Activated CD8-positive, alpha-beta memory T cell treated with anti-CD3 and anti-CD28 coated beads for 1 hour (primary cell): ENCODE results near the gene SLC35E1.

Experiments
- DNase-seq, 2 donors: peaks; one replicate each; pipeline ENCODE4 v3.0.0-alpha.2; 2020; ENCODE audit warnings: low read depth in 1 of 2; ENCODE audit errors: extremely low read depth in 1 of 2

SLC35E1 gene

GRCh38 chr19:16582486-16583261 is 10.5 kb upstream of the SLC35E1 start:
- DNase-seq, result no peak

GRCh38 chr19:16581971-16582343 is 9.7 kb upstream of the SLC35E1 start:
- no peak for DNase-seq

DNA sequence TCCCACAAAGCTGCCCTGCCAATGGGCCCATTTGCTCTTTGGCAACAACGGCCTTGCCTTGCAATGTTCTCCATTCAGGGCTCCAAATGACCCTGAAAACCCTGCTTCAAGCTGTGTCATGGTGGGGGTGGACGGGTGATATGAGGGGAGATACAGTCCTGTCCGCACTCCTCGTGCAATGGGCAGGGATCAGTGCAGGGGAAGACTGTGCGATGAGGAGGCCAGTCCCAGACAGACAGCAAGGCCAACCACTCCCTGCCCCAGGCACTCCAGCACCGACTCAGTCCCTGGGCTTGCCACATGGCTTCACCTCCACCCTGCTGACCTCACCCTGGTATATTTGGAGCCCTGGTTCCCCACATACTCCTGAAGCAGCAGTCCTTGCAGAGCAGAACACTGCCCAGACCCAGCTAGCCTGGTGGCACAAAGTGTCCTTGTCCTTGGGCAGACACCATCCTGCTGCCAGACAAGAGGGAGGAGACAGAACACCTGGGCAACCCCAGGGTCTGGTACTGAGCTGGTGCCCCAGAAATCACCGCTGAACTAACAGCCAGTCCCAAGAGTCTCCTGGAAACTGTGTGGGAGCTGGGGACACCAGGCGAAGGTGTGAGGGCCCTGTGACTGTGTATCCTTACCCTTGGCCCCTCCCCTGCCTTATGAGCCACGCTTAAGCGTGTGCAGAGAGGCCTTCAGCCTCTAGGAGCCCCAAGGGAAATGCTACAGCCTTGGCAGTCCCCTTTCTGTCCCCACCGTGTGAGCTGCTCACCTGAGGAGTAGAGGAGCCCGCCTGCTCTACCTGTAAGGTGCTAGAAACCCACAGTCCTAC is 9.1 kb upstream of the SLC35E1 start:
- no peak for DNase-seq

GRCh38 chr19:16579381-16579780 is 7.2 kb upstream of the SLC35E1 start:
- no peak for DNase-seq

GRCh38 chr19:16577531-16577985 is 5.3 kb upstream of the SLC35E1 start:
- no peak for DNase-seq

DNA sequence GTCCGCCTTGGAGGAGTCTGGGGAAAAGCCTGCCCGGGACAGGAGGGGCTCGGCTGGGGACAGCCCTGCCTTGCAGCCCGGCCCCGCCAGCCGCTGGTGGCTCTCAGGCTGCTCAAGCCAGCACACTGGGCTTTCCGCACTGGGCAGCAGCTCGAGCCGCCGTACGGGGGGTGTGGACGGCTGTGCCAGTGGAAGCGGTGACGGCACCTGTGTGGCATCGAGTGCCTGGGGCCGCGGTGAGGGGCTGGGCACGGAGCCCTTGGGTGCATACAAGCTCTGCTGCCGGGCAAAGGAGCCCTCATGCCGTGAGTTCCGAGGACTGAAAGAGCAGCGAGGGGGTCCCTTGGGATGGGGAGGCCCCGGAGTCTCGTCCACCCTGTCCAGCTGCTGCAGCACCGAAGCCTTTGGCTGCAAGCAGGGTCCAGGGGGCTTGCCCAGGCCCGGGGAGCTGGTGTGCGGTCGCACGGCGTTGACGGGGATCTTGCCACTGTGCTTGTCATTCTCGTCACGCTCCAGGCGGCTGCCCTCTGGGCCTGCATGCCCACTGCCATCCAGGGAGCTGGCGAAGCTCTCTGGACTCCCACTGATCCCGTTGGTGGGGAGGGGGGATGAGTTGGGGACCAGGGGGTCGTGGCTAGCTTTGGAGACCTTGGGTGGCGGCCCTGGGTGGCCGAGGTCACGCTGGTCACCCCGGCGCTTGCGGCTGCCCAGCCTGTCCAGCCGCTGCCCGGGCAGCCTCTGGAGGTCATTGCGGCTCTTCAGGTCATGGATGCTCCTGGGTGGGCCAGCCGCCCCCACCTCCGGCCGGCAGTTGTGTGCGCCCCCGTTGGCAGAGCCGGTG is 4.7 kb upstream of the SLC35E1 start:
- no peak for DNase-seq

GRCh38 chr19:16575861-16576689 is 3.9 kb upstream of the SLC35E1 start:
- no peak for DNase-seq

DNA sequence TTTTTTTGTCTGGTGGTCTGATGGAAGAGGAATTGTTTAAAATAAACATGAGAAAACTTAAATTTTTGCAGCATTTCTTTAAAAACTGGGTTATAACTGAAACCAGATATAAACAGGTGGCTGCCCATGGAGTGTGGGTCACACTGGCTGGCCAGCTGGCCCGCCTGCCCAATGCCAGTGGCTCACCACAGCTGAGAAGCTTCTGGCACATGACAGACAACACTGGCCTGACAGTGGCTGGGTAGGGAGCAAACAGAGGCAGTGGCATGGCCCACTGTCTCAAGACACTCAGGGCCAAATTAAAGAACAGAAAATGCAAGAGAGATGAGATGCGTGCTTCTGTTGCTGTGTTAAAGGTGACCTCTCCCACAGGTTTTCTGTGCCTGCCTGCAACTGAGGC is 3.1 kb upstream of the SLC35E1 start:
- no peak for DNase-seq

DNA sequence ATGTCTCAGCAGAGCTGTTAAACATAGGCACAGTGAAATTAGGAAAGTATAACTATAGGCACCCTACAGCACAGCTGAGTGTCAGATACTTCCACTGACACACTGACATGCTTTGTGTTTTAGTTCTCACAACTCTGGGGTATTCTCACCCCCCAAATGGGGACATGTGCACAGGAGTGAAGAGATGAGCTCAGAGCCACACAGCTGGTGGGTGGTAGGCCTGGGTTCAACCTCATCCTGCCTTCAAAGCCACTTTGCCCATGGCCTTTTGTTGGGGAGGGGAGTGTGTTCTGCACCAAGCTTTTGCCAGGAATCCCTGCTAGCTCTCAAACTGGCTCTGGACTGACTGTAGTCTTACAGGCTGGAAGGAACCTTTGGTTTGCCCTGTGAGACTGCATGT is 1.7 kb upstream of the SLC35E1 start:
- no peak for DNase-seq

GRCh38 chr19:16573296-16573695 is 1.1 kb upstream of the SLC35E1 start:
- no peak for DNase-seq

GRCh38 chr19:16571822-16572331 is 338 bp downstream of the SLC35E1 start:
- DNase-seq, result no peak

DNA sequence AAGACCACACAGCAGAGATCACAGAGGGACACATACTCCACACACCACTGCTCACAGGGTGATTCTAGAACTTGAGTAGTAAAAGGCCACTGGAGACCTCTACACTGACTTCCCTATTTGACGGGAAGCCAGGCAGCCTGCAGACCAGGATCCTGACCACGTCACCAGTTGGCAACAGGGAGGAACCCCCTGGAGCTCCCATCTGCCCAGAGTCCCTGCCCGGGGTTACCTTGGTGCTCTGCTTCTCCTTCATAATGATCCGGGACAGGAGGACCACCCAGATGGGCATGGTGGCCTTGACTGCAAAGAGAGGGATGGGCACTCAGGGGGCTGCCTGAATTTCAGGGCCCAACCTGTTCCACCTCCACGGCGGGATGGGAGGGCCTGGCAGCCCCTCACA is 932 bp downstream of the SLC35E1 start:
- DNase-seq, result no peak

- no peak for DNase-seq
These were observed 2.5 kb downstream of the SLC35E1 start for GRCh38 chr19:16569609-16570320.

- no peak for DNase-seq
These were observed 5.5 kb downstream of the SLC35E1 start for GRCh38 chr19:16566702-16567101.

- peak; percentile 61 to 65 for DNase-seq
These were observed 6.1 kb downstream of the SLC35E1 start for GRCh38 chr19:16566161-16566560.

- no peak for DNase-seq
These were observed 7.4 kb downstream of the SLC35E1 start for GRCh38 chr19:16564842-16565241.

- no peak for DNase-seq
These were observed 9.6 kb downstream of the SLC35E1 start for GRCh38 chr19:16562608-16563025.

DNA sequence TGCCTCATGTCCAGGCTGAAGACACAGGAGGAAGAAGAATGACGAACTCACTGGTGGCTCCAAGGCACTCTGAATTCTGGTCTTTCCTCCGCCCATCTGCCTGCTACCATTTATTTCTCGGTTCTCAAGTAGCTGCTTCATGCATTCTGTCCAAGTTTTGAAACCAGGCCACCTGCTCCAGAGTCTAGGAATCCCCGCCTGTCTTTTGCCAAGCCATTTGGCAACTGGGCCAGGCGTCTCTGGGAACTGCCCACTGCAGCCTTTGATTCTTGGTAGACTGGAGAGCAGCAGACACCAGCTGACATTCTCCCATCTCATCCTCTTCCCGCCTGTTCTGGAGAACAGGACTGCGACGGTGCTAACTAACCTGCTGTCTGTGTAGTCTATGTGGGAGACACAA is 10.8 kb downstream of the SLC35E1 start:
- DNase-seq, result no peak

DNA sequence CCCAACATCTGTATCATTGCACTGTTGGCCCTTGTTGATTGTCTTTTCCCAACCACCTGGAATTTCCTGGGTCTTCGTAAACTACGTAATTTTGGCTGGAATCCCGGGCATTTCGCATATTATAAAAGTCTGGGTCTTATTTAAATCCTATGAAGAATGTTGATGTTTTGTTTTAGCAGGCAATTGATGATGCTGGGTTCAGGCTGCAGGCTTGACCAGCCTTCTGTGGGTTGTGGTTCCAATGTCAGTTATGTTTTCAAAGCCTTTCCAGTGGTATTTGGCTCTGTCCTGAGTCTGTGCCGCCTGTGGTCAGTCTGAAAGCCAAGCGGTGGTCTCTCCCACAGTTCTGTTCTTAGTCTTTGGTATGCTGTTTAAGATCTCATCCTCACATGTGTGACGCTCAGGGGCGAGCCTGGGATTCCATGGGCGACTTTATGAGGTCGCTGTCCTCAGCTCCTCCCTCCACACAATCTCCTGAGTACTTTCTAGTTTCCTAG is 12.4 kb downstream of the SLC35E1 start:
- no peak for DNase-seq
